Astrocyte of the hippocampus (primary cell): Measurements from ENCODE around the gene DCUN1D1.
A peak's percentile ranks its signal among the peaks of the same experiment; 100 is the strongest.

ENCODE experiments used
- DNase-seq: peaks from one replicate; pipeline ENCODE4 v3.0.0; 2011; ENCODE audit warnings: low read depth, low spot score

Gene DCUN1D1

GRCh38 chr3:182972387-182972786 lies 8.0 kb downstream of the DCUN1D1 start:
- DNase-seq = no peak

- DNase-seq = peak; percentile 47
Measured at GRCh38 chr3:182971637-182972036, 8.7 kb downstream of the DCUN1D1 start.

GRCh38 chr3:182970811-182971418 lies 9.4 kb downstream of the DCUN1D1 start:
- DNase-seq = no peak

GRCh38 chr3:182969853-182970252 lies 10.5 kb downstream of the DCUN1D1 start:
- no peak for DNase-seq

- DNase-seq = peak; percentile 50
Measured at GRCh38 chr3:182969277-182969676, 11.1 kb downstream of the DCUN1D1 start.

GRCh38 chr3:182967218-182968204 lies 12.8 kb downstream of the DCUN1D1 start:
- no peak for DNase-seq

- DNase-seq = no peak
Measured at GRCh38 chr3:182965861-182966366, 14.4 kb downstream of the DCUN1D1 start.

- DNase-seq = no peak
Measured at GRCh38 chr3:182964179-182964578, 16.2 kb downstream of the DCUN1D1 start.

- no peak for DNase-seq
Measured at GRCh38 chr3:182962166-182962565, 18.2 kb downstream of the DCUN1D1 start.

GRCh38 chr3:182959474-182960350 lies 20.6 kb downstream of the DCUN1D1 start:
- DNase-seq = no peak

- DNase-seq = no peak
Measured at GRCh38 chr3:182957676-182958266, 22.6 kb downstream of the DCUN1D1 start.

- DNase-seq = no peak
Measured at GRCh38 chr3:182957226-182957625, 23.1 kb downstream of the DCUN1D1 start.

- no peak for DNase-seq
Measured at GRCh38 chr3:182954553-182955235, 25.6 kb downstream of the DCUN1D1 start.

GRCh38 chr3:182949688-182950087 lies 30.6 kb downstream of the DCUN1D1 start:
- no peak for DNase-seq

GRCh38 chr3:182948305-182948704 lies 32.0 kb downstream of the DCUN1D1 start:
- DNase-seq = no peak

- no peak for DNase-seq
Measured at GRCh38 chr3:182947888-182948287, 32.5 kb downstream of the DCUN1D1 start.

GRCh38 chr3:182941719-182942118 lies 38.6 kb downstream of the DCUN1D1 start:
- DNase-seq = no peak

GRCh38 chr3:182940266-182940808 lies 40.0 kb downstream of the DCUN1D1 start:
- peak; percentile 11 for DNase-seq

GRCh38 chr3:182937293-182938051 lies 42.9 kb downstream of the DCUN1D1 start:
- DNase-seq = no peak

GRCh38 chr3:182936918-182937285 lies 43.4 kb downstream of the DCUN1D1 start:
- DNase-seq = no peak
